Glomerular visceral epithelial cell (primary cell): ENCODE data around the gene XPR1.
A peak's percentile ranks its signal among the peaks of the same experiment; 100 is the strongest.
"Not testable (repeated sequence)": the region's sequence is repeated elsewhere in the genome, so short reads cannot be mapped to it uniquely, and the experiment has no call there.

Source experiments
- DNase-seq: peaks from one replicate; pipeline ENCODE4 v3.0.0-alpha.2; 2016; ENCODE audit errors: extremely low spot score

Gene XPR1

GRCh38 chr1:180785291-180785690, 153.5 kb downstream of the XPR1 start:
- DNase-seq: no peak

DNA sequence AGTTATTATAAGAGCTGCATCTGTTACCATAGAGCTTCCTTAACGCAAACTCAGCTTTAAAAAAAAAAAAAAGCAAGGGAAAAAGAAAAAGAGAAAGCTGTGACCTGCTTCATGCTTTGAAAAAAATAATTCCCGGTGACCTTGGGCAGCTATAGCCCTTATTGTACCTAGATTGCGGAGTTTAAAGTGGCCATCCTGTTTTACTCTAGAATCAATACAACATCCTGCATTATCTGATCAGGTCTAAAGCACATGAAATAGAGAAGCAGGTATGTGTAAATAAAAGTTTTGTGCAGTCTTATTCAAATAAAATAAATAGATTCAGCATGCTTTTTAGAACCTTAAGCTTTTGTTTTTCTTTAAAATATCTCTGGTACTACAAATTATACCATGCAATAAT, 154.1 kb downstream of the XPR1 start:
- DNase-seq: no peak

DNA sequence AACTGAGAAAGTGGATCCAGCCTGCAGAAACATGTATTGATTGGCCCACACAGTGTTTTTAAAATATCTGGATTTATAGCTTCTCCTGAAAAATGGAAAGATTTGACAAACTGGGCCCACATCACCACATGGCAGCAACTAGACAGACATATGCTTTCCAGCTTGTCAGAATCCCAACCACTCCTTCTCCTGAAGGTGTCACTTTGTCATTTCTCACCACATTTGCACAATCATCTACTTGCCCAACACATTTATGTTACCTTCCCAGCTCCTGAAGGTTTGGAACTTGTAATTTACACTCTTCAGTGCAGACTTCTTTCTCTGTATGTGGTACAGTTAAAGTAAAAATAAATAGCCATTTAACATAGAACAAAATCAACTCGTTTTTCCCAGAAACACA, 154.8 kb downstream of the XPR1 start:
- no peak for DNase-seq

- no peak for DNase-seq
Observed at GRCh38 chr1:180787628-180788307, 155.9 kb downstream of the XPR1 start.

- no peak for DNase-seq
Observed at GRCh38 chr1:180789460-180789859, 157.6 kb downstream of the XPR1 start.

GRCh38 chr1:180791152-180791551, 159.3 kb downstream of the XPR1 start:
- not testable (repeated sequence) for DNase-seq

DNA sequence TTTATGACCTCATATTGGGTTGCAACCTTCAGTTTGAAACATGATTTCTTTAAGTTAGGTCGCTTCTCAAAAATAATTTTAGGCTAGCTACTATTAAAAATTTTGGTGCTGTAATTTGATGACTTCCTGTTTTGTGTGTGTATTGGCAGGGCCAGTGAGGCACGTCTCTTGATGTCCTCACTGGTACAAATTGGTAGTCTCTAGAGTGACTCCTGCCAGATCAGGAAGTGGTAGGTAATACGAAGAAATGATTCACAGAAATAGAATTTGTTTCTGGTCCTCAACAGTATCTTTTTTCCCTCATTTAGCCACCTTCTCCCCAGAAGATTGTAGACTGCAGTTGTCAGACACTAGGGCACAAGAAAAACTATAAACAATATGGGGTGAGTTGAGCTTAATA, 160.0 kb downstream of the XPR1 start:
- peak; percentile 3 for DNase-seq

- DNase-seq: no peak
Observed at GRCh38 chr1:180793451-180793850, 161.6 kb downstream of the XPR1 start.

- no peak for DNase-seq
Observed at GRCh38 chr1:180796897-180797640, 165.2 kb downstream of the XPR1 start.

DNA sequence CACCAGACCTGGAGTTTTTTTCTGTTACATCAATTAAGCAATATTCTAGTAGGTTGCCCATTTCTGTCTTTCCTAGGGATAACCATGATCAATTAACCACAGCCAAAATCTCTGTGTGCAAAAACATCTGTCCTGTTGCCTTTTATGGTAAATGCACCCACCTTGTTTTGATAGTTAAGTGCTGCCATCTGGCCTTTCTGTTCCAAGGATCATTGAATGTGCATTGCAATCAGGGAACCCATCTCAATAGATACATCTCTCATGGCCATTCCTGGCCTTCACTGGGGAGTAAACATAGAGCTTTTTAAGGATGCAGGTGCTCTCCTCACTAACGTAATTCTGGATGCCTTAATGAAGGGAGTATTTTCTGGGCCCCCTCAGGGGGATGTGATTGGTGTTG, 169.1 kb downstream of the XPR1 start:
- DNase-seq: no peak

DNA sequence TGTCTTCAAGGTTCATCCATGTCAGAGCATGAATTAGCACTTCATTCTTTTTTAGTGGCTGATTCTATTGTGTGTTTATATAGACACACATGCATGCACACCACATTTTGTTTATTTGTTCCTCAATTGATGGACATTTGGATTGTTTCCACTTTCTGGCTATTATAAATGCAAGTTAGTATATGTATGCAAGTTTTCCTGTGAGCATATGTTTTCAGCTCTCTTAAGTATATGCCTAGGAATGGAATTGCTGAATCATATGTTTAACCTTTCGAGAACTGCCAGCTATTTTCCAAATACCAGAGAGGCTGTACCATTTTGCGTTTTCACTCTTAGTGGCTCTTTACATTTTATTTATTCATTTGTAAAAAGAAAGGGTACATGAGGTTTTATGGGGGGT, 171.0 kb downstream of the XPR1 start:
- no peak for DNase-seq

GRCh38 chr1:180805316-180805715, 173.5 kb downstream of the XPR1 start:
- DNase-seq: no peak

DNA sequence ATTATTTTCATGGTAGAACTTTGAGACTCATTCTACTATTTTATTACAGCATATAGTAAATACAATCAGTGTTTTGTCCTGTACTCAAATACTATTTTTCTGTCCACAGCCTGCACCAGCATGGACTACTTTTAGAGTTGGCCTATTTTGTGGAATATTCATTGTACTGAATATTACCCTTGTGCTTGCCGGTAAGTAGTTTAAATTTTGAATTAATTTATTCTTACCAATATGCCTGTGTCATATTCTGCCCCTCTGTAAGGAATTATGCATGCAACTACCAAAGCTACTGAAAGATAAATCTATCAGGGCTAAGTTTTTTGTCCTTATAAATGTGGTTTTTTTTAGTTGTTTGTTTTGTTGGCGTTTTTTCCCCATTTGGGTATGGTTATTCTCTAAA, 179.5 kb downstream of the XPR1 start:
- DNase-seq: no peak

- DNase-seq: no peak
Observed at GRCh38 chr1:180811886-180812285, 180.1 kb downstream of the XPR1 start.

- DNase-seq: no peak
Observed at GRCh38 chr1:180814258-180814657, 182.4 kb downstream of the XPR1 start.

DNA sequence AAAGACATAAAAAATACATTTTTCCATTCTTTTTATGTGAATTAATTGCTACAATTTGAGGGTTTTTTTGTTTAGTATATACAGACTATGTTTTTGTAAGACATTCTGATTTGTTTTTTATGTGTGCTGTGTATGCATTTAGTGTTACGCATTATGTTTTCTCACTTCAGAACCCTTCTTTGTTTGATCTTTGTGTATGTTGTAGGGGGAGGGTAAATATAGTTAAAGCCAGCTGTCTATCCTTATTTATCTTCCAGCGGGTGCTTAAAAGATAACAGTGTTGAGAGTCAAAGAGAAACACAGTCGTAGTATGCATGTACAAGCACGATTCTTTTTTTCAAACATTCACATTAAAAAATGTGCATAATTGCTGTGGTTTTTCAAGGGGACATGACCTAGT, 183.4 kb downstream of the XPR1 start:
- no peak for DNase-seq

- no peak for DNase-seq
Observed at GRCh38 chr1:180816132-180816531, 184.3 kb downstream of the XPR1 start.

DNA sequence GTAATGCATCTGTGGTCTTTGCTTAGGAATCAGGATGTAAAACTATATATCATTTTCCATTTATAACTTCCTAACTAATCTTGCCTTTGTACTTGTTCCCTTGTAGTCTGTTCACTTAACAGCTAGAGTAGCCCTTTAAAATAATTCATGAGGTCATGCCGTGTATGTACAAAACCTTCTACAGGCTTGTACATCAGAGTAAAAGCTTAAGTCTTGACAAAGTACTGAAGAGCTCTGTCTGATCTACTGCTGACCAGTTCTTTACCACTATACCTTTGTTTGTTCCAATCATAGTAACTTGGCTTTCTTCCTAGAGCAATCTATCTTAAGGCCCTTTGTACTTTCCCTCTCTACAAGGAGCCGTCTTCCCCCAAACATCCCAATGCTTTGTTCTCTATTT, 190.1 kb downstream of the XPR1 start:
- DNase-seq: no peak

- not testable (repeated sequence) for DNase-seq
Observed at GRCh38 chr1:180831507-180831906, 199.7 kb downstream of the XPR1 start.

GRCh38 chr1:180833180-180833579, 201.4 kb downstream of the XPR1 start:
- not testable (repeated sequence) for DNase-seq

- DNase-seq: no peak
Observed at GRCh38 chr1:180836449-180836848, 204.6 kb downstream of the XPR1 start.

GRCh38 chr1:180837020-180837419, 205.2 kb downstream of the XPR1 start:
- DNase-seq: no peak

- DNase-seq: no peak
Observed at GRCh38 chr1:180838535-180838934, 206.7 kb downstream of the XPR1 start.

GRCh38 chr1:180839547-180839946, 207.7 kb downstream of the XPR1 start:
- no peak for DNase-seq
